Fibroblast of villous mesenchyme (primary cell): ENCODE measurements around the gene PRDM15. TPM values are rescaled to one million over a fixed set of nuclear protein-coding genes. Genes with fewer than 3 reads are reported as not detected.

Source experiments
- DNase-seq: peaks from one replicate; pipeline ENCODE4 v3.0.0-alpha.2; 2010; ENCODE audit warnings: low read depth
- H3K4me3 ChIP-seq: 2 replicates; pipeline ENCODE4 v1.5.1; 2011; ENCODE audit warnings: low read depth, mild to moderate bottlenecking, low read length
- total RNA-seq: library from RNA; depleted of rRNA; stranded (reverse); fragments of >200 nt; gene quantifications from 2 replicates; pipeline ENCODE4 v1.2.3, GENCODE V29; 2012
- TF ChIP-seq, protein P1 (sequence below): IDR thresholded peaks from 2 replicates; pipeline ENCODE4 v1.5.1; 2012; ENCODE audit warnings: low read depth, mild to moderate bottlenecking, low read length; ENCODE audit not compliant: insufficient read depth

The PRDM15 gene
- total RNA-seq, 1 donor = 5.2 TPM

DNA sequence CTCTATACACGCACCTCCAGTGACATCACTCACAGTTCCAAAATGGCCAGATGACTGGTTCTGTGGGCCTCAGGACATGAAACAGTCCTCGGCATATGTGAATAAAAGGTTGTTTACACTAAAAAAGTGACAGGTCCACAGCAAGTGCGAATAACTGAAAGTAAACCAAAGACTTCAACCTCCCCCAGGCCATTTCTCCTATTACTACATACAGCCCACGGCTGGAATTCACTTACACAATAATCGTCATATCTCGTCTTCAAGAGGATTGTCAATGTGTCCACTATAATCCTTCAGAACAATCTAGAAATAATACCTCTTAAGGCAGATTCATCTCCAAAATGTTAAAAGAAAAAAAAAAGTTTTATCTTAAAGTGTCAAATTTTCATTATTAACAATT, 1.9 kb upstream of the PRDM15 start:
- no peak for DNase-seq
- TF ChIP-seq, protein P1, sequence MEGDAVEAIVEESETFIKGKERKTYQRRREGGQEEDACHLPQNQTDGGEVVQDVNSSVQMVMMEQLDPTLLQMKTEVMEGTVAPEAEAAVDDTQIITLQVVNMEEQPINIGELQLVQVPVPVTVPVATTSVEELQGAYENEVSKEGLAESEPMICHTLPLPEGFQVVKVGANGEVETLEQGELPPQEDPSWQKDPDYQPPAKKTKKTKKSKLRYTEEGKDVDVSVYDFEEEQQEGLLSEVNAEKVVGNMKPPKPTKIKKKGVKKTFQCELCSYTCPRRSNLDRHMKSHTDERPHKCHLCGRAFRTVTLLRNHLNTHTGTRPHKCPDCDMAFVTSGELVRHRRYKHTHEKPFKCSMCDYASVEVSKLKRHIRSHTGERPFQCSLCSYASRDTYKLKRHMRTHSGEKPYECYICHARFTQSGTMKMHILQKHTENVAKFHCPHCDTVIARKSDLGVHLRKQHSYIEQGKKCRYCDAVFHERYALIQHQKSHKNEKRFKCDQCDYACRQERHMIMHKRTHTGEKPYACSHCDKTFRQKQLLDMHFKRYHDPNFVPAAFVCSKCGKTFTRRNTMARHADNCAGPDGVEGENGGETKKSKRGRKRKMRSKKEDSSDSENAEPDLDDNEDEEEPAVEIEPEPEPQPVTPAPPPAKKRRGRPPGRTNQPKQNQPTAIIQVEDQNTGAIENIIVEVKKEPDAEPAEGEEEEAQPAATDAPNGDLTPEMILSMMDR = no peak
- no peak overlapping the region for H3K4me3 ChIP-seq

DNA sequence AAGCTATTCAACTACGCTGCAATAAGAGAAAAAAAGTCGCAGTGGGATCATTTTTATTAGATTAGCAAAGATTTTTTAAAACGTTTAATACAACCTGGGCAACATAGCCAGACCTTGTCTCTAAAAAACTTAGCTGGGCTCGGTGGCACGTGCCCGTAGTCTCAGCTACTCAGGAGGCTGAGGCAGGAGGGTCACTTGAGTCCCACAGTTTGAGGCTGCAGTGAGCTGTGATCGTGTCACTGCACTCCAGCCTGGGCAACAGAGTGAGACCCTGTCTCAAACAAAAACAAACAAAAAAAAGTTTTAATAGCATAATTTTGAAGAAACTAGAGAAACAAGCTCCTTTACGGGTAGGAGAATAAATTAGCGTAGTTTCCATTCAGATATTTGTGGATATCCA, 1.0 kb upstream of the PRDM15 start:
- H3K4me3 ChIP-seq = no peak overlapping the region
- DNase-seq = no peak
- TF ChIP-seq, protein P1 = no peak

DNA sequence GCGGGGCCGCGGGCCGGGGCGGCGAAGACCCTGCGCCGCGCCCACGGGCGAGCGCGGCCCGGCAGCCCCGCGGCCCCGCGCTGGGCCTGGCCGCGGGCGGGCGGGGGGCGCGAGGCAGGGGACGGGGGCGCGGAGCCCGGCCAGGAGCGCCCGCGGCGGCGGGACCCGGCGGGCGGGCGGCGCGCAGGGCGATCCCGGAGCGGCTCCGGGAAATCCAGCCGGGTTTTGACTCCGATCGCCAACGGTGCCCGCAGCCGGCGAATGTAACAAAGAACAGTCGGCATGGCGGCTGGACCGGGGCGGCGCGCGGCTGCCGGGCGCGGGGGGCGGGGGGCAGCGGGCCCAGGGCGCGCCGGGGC, 334 bp downstream of the PRDM15 start:
- peak overlapping the region; percentile 71 for H3K4me3 ChIP-seq
- peak; percentile 84 for DNase-seq
- TF ChIP-seq, protein P1 = no peak

DNA sequence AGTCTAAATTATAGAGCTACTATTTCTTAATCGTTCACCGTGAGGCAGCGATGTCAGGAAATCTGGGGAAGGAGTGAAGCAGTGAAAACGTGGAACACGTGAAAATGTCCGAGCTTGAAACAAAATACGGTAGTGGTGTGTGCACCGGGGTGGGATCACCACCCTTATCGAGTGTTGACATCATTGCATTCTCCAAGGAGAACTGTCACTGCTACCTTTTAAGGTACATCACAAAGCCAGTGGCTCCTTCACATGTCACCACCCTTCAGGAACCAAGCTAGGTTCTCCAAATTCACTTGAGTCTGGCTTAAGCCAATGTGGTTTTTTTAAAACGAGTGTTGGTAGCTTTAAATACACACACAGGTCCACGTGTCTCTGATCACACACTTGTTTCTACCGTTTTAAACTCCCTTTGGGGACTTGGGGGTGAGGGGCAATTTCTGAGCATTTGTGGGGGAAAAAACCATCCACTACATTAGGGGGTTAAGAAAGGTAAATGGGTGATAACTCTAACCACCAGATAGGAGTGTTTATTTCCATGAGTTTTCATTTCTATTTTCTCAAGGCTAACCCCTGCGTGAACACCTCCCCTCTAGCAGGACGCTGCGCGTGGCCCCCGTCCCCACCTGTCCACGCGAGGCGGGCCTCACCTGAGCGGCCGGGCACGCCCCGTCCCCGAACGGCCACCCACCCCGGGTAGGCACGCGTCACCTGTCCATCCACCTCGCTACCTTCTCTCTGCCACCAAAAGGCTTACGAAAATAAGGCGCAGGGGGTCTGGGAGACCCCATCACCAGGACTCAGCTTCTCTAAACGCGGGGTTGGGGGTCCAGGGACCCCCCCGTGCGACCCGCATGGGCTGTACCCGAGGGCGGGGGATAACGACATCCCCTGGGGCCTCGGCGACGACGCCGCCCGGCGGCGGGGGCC, 978 bp downstream of the PRDM15 start:
- H3K4me3 ChIP-seq = peak overlapping the region; percentile 71
- TF ChIP-seq, protein P1 = no peak
- peak; percentile 69 for DNase-seq

DNA sequence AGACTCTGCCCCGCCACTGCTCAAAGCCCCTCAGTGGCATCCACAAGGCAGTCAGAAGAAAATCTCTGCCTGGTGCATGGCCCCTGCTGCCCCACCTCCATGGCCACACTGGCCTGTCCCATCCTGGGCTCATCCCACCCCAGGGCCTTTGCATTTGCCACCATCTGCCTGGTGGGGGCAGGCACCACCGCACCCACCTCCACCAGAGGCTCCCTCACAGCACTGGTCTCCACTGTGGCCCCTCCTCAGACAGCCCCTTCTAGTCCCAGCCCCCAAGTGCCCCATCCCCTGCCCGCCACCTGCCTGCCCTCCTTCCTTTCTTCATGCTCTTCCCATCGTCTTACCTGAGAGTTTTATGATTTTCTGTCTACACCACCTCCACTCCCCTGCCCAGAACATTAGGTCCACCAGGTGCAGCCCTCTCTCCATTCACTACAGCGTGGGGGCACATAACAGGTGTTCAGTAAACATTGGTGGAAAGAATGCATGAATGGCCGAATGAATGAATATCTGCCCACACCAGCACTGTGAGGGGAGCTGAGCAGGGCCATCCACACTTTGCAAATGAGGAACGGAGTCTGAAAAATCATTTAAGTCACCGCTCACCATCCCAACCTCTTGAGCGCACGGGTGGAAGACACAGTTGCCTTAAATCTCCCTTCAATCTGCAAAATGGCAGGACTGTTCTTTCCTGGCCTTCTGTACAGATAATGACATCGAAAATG, 2.1 kb downstream of the PRDM15 start:
- H3K4me3 ChIP-seq = peak overlapping the region; percentile 71
- TF ChIP-seq, protein P1 = no peak
- DNase-seq = no peak

DNA sequence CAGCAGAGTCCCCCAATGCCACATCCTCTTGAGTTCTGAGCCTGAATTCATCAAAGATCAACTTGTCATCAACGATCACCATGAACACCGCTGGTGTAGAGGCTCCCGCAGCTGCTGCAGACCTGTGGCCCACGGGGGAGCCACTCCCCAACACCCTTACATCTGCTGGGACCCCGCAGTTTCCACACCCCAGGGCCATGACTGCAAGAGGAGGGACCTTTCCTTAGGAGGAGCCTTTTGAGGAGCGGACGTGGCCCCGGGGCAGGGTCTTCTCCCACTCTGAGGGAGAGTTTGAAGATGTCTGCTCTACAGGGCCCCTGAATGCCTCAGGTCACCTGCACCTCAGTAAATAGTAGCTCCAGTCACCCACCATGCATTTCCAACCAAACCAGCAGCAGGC, 2.7 kb downstream of the PRDM15 start:
- no peak overlapping the region for H3K4me3 ChIP-seq
- DNase-seq = no peak
- TF ChIP-seq, protein P1 = no peak
